Kidney (tissue), 14 donors: ENCODE measurements around the gene CYP3A5. TPM values are rescaled to one million over a fixed set of nuclear protein-coding genes. Genes with fewer than 3 reads are reported as not detected.

Source experiments
- DNase-seq, 5 donors: peaks; one replicate each; pipeline ENCODE4 v3.0.0-alpha.2; 2013 to 2020
- FAIRE-seq: peaks from 2 replicates; lab custom pipeline; 2012; peaks lifted over from hg19 to GRCh38; lab: Jason Lieb, UNC
- H3K27ac ChIP-seq, 2 donors: one replicate each; pipeline ENCODE4 v1.7.0; 2013; ENCODE audit warnings: low read depth in 2 of 2, low read length in 2 of 2, inconsistent platforms in 1 of 2
- H3K27me3 ChIP-seq: one replicate; pipeline ENCODE4 v1.7.1; 2013; ENCODE audit warnings: low read length, inconsistent platforms; ENCODE audit not compliant: control insufficient read depth, insufficient read depth
- H3K36me3 ChIP-seq, 3 donors: one replicate each; pipeline versions ENCODE4 v1.7.0 to v1.7.1; 2013; ENCODE audit warnings: low read length in 3 of 3, control low read depth in 1 of 3, inconsistent platforms in 1 of 3; ENCODE audit not compliant: insufficient read depth in 3 of 3, control insufficient read depth in 2 of 3
- H3K4me1 ChIP-seq, 3 donors: one replicate each; pipeline versions ENCODE4 v1.7.0 to v1.7.1; 2013; ENCODE audit warnings: low read length in 3 of 3, inconsistent platforms in 1 of 3, low read depth in 1 of 3; ENCODE audit not compliant: control insufficient read depth in 2 of 3, insufficient read depth in 2 of 3
- H3K4me3 ChIP-seq, 3 donors: one replicate each; pipeline versions ENCODE4 v1.7.0 to v1.8.1; 2013; ENCODE audit warnings: low read length in 3 of 3, control low read depth in 1 of 3, inconsistent platforms in 1 of 3
- H3K9ac ChIP-seq, 3 donors: one replicate each; pipeline versions ENCODE4 v1.7.0 to v1.7.1; 2013; ENCODE audit warnings: low read length in 3 of 3, control low read depth in 1 of 3, inconsistent platforms in 1 of 3
- H3K9me3 ChIP-seq, 3 donors: one replicate each; pipeline versions ENCODE4 v1.7.0 to v1.7.1; 2013; ENCODE audit warnings: low read length in 3 of 3, control low read depth in 1 of 3, inconsistent platforms in 1 of 3; ENCODE audit not compliant: control insufficient read depth in 2 of 3, insufficient read depth in 1 of 3
- CTCF ChIP-seq: IDR thresholded peaks from 3 replicates; pipeline ENCODE4 v1.5.1; 2012; ENCODE audit warnings: mild to moderate bottlenecking, moderate library complexity, borderline replicate concordance; ENCODE audit not compliant: insufficient read depth; ENCODE audit errors: extremely low read depth
- intact Hi-C: fragments of 100-400 bp; cut with DNase I; formaldehyde crosslinking; loops from one replicate; pipeline ENCODE4 v1.11.1; 2022
- polyA plus RNA-seq: library from polyadenylated mRNA; stranded (reverse); fragments of 350-450 nt; fragmentation: Illumina TruSeq; extraction: RNeasy Lipid Tissue Mini Kit (QIAGEN cat#74804); gene quantifications from one replicate; pipeline ENCODE4 v1.2.3, GENCODE V29; 2014; ENCODE audit warnings: low read depth, low replicate concordance; ENCODE audit not compliant: insufficient read depth
- total RNA-seq: library from RNA; stranded (reverse); fragmentation: NEBNext Ultra II Directional; extraction: Animal tissue kit (Norgen Biotek cat#: 25700); gene quantifications from one replicate; pipeline ENCODE4 v1.2.1, GENCODE V29; 2021
- donor health status: control.
- donor health status: control.
- donor health status: control.
- donor health status: control.
- donor health status: control.
- donor health status: DM: yes; HTN: yes; CAD: no.
- donor health status: Normal renal cell carcinoma (clear cell type).

Gene CYP3A5
- total and polyA plus RNA-seq, 2 donors from 2014 or later = 7.6 to 13.5 TPM

GRCh38 chr7:99601656-99602310 is 78.0 kb downstream of the CYP3A5 start:
- TF ChIP-seq CTCF = no peak
- H3K4me3 ChIP-seq = no peak overlapping the region
- no peak overlapping the region for H3K27ac ChIP-seq
- FAIRE-seq = no peak
- intact Hi-C loops = no loop called here
- H3K27me3 ChIP-seq = no peaks in the 10 kb centered on the region
- no peak overlapping the region for H3K9ac ChIP-seq
- H3K36me3 ChIP-seq = no peaks in the 10 kb centered on the region
- no peaks in the 10 kb centered on the region for H3K4me1 ChIP-seq
- H3K9me3 ChIP-seq = no peaks in the 10 kb centered on the region
- DNase-seq = no peak

- TF ChIP-seq CTCF = no peak
- Histone ChIP-seq H3K4me3 (no peak overlapping the region), H3K4me1 (no peaks in the 10 kb centered on the region), H3K9me3 (no peaks in the 10 kb centered on the region), H3K27ac (no peak overlapping the region), H3K36me3 (no peaks in the 10 kb centered on the region), H3K27me3 (no peaks in the 10 kb centered on the region), H3K9ac (no peak overlapping the region)
- DNase-seq = no peak
- FAIRE-seq = no peak
- intact Hi-C loops = no loop called here
Observed at GRCh38 chr7:99599836-99600235, 80.0 kb downstream of the CYP3A5 start.

Other genes with a start within 250 kb of the CYP3A5 start
- gene PTCD1, start 241.2 kb downstream of the CYP3A5 start, total RNA-seq = 5.4 TPM
- 2.9 TPM for gene PTCD1, start 241.2 kb downstream of the CYP3A5 start, polyA plus RNA-seq
- 28.9 TPM for gene CPSF4, start 241.1 kb downstream of the CYP3A5 start, total RNA-seq
- 24.2 TPM for gene CPSF4, start 241.1 kb downstream of the CYP3A5 start, polyA plus RNA-seq
- gene ATP5MF, start 213.8 kb downstream of the CYP3A5 start, total RNA-seq = 225 TPM
- gene ATP5MF, start 213.8 kb downstream of the CYP3A5 start, polyA plus RNA-seq = 1,292 TPM
- gene ZNF789, start 207.1 kb downstream of the CYP3A5 start, total RNA-seq = 14.8 TPM
- gene ZNF789, start 207.1 kb downstream of the CYP3A5 start, polyA plus RNA-seq = 10.6 TPM
- 33.6 TPM for gene ZNF394, start 179.7 kb downstream of the CYP3A5 start, total RNA-seq
- 15.7 TPM for gene ZNF394, start 179.7 kb downstream of the CYP3A5 start, polyA plus RNA-seq
- 9.1 TPM for gene ZKSCAN5, start 175.3 kb downstream of the CYP3A5 start, total RNA-seq
- 4.6 TPM for gene ZKSCAN5, start 175.3 kb downstream of the CYP3A5 start, polyA plus RNA-seq
- gene FAM200A, start 127.9 kb downstream of the CYP3A5 start, total RNA-seq = 6.8 TPM
- 6.9 TPM for gene FAM200A, start 127.9 kb downstream of the CYP3A5 start, polyA plus RNA-seq
- gene ZNF655, start 121.4 kb downstream of the CYP3A5 start, total RNA-seq = 66.8 TPM
- gene ZNF655, start 121.4 kb downstream of the CYP3A5 start, polyA plus RNA-seq = 30.4 TPM
- gene TMEM225B, start 81.7 kb downstream of the CYP3A5 start, total RNA-seq = 2.6 TPM
- gene TMEM225B, start 81.7 kb downstream of the CYP3A5 start, polyA plus RNA-seq = 1.6 TPM
- 20.4 TPM for gene ZSCAN25, start 63.0 kb downstream of the CYP3A5 start, total RNA-seq
- gene ZSCAN25, start 63.0 kb downstream of the CYP3A5 start, polyA plus RNA-seq = 4.7 TPM
- gene CYP3A7, start 55.2 kb upstream of the CYP3A5 start, total RNA-seq = not detected
- 0.69 TPM for gene CYP3A7, start 55.2 kb upstream of the CYP3A5 start, polyA plus RNA-seq
- gene CYP3A4, start 104.2 kb upstream of the CYP3A5 start, total RNA-seq = not detected
- 0.37 TPM for gene CYP3A4, start 104.2 kb upstream of the CYP3A5 start, polyA plus RNA-seq
- gene CYP3A43, start 148.0 kb upstream of the CYP3A5 start, total RNA-seq = 0.16 TPM
- not detected for gene CYP3A43, start 148.0 kb upstream of the CYP3A5 start, polyA plus RNA-seq
- not detected for gene OR2AE1, start 197.0 kb upstream of the CYP3A5 start, total RNA-seq
- not detected for gene OR2AE1, start 197.0 kb upstream of the CYP3A5 start, polyA plus RNA-seq
- 30.9 TPM for gene TRIM4, start 239.5 kb upstream of the CYP3A5 start, total RNA-seq
- 15.4 TPM for gene TRIM4, start 239.5 kb upstream of the CYP3A5 start, polyA plus RNA-seq
- not detected for gene GJC3, start 249.6 kb upstream of the CYP3A5 start, total RNA-seq
- gene GJC3, start 249.6 kb upstream of the CYP3A5 start, polyA plus RNA-seq = 0.73 TPM